Naive B cell (primary cell): ENCODE data around the gene TRERF1. TPM values are rescaled to one million over a fixed set of nuclear protein-coding genes. Genes with fewer than 3 reads are reported as not detected.
A peak's percentile ranks its signal among the peaks of the same experiment; 100 is the strongest.

Experiments used
- ATAC-seq, 2 donors: fragments of 150-1000 bp; cut with Tn5 transposase; 2 replicates each; pipeline ENCODE4 v1.10.0; 2021; ENCODE audit warnings: low read depth in 2 of 2, mild to moderate bottlenecking in 2 of 2, moderate library complexity in 2 of 2
- DNase-seq: peaks from one replicate; pipeline ENCODE4 v3.0.0; 2022
- H3K27ac Mint-ChIP-seq, 6 donors: one replicate each; pipeline ENCODE4 v1.8.0; 2020 to 2022; ENCODE audit warnings: mild to moderate bottlenecking in 6 of 6, mixed read lengths in 6 of 6, moderate library complexity in 5 of 6, inconsistent platforms in 2 of 6
- H3K27me3 Mint-ChIP-seq, 3 donors: one replicate each; pipeline ENCODE4 v1.8.0; 2021 to 2022; ENCODE audit warnings: mixed read lengths in 3 of 3, mild to moderate bottlenecking in 1 of 3
- H3K36me3 Mint-ChIP-seq, 2 donors: one replicate each; pipeline ENCODE4 v1.8.0; 2020 to 2022; ENCODE audit warnings: mixed read lengths in 2 of 2, inconsistent platforms in 1 of 2, mild to moderate bottlenecking in 1 of 2
- H3K4me1 Mint-ChIP-seq, 3 donors: one replicate each; pipeline ENCODE4 v1.8.0; 2020 to 2022; ENCODE audit warnings: mixed read lengths in 3 of 3, inconsistent platforms in 1 of 3, mild to moderate bottlenecking in 1 of 3, moderate library complexity in 1 of 3
- H3K4me3 Mint-ChIP-seq, 8 donors: one replicate each; pipeline ENCODE4 v1.8.0; 2020 to 2022; ENCODE audit warnings: mild to moderate bottlenecking in 8 of 8, mixed read lengths in 8 of 8, moderate library complexity in 8 of 8, inconsistent platforms in 2 of 8
- H3K9me3 Mint-ChIP-seq, 7 donors: one replicate each; pipeline ENCODE4 v1.8.0; 2020 to 2022; ENCODE audit warnings: mixed read lengths in 7 of 7, mild to moderate bottlenecking in 5 of 7, inconsistent platforms in 2 of 7, moderate library complexity in 1 of 7
- polyA plus RNA-seq, 6 donors: library from polyadenylated mRNA; unstranded; fragments of 300-500 nt; fragmentation: Illumina TruSeq; gene quantifications; one replicate each; pipeline ENCODE4 v1.2.3, GENCODE V29; 2021; ENCODE audit warnings: low read depth in 6 of 6

The TRERF1 gene
- polyA plus RNA-seq, 6 donors from 2014 or later: 0.07 to 0.13 (median 0.08) TPM; not detected in 3

DNA sequence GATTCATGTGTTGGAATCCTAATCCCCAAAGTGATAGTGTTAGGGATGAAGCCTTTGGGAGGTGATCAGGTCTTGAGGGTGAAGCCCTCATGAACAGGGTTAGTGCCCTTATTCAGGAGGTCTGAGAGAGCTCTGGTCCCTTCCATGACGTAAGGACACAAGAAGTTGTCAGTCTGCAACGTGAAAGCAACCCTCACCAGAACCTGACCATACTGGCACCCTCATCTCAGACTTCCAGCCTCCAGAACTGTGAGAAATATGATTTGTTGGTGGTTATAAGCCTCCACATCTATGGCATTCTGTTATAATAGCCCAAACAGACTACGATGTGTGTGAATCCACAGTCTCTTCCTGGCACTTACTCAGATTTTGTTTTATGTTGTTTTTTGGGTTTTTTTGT is 90.7 kb downstream of the TRERF1 start:
- Mint-ChIP-seq H3K36me3 (no peaks in the 10 kb centered on the region), H3K27me3 (peaks cover 0 to 11% (median 0%) of the 10 kb centered on the region in 3 donors), H3K27ac (peak overlapping the region in 1 of 6 donors; percentile 39), H3K9me3 (peaks cover 0 to 4% (median 2%) of the 10 kb centered on the region in 7 donors), H3K4me1 (no peaks in the 10 kb centered on the region), H3K4me3 (peak overlapping the region in 1 of 8 donors; percentile 29)
- DNase-seq (no peak), ATAC-seq (no peak)

DNA sequence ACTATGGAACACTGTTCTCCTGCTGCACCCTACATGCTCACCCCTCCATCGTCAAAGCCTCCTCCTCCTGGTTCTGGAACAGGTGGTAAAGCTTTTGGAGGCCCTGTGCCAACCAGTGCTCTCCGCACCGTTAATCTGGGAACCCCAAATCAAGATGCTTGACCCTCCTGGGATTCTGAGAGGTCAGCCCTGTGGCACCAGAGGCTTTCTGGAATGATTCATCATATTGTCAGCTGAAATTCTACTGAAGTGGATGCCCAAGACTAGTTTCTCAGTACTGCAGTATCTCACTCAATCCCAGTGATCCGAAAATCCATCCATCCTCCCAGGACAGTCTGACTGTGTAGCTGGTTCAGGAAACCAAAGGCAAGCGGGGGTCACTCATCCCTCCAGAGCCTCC is 92.7 kb downstream of the TRERF1 start:
- Mint-ChIP-seq H3K27ac (peak overlapping the region in 1 of 6 donors; percentile 20), H3K4me1 (no peaks in the 10 kb centered on the region), H3K9me3 (peaks cover 0 to 4% (median 2%) of the 10 kb centered on the region in 7 donors), H3K4me3 (peak overlapping the region in 1 of 8 donors; percentile 41), H3K27me3 (peaks cover 0 to 5% (median 0%) of the 10 kb centered on the region in 3 donors), H3K36me3 (no peaks in the 10 kb centered on the region)
- ATAC-seq (no peak), DNase-seq (no peak)

DNA sequence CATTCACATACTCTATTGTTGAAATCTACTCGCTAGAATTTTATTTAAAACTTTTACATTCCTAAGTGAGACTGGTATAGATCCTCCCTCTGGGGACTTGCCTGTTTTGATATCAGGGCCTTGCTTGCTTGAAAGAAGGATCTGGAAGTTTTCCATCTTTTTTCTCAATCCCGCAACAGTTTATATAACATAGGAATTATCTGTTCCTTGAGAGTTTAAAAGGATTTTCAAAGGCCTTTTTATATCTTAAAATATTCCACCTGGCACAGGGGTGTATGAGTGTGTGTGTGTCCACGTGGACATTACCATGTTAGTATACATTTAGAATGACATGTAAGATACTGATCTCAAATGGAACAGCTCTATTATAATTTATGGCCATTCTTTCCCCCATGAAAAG is 96.3 kb downstream of the TRERF1 start:
- Mint-ChIP-seq H3K27ac (no peak overlapping the region), H3K9me3 (peaks cover 0 to 4% (median 0%) of the 10 kb centered on the region in 7 donors)

DNA sequence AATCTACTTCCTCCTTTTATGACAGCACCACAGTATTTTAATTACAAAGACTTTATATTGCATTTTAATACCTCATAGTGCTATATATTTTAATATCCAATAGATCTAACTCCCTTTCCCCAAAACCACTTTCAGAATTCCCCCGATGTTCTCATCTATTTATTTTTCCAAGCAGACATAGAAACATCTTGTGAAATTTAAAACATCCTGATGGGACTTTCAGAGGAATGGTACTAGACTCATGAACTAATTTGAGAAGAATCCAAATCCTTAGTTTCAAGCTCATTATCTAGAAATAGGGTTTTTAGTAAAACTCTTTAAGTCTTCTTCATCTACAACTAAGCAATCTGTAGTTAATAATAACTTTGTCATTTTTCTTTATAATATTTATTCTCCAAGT is 97.0 kb downstream of the TRERF1 start:
- peaks cover 0 to 4% (median 0%) of the 10 kb centered on the region in 7 donors for H3K9me3 Mint-ChIP-seq
- no peak overlapping the region for H3K27ac Mint-ChIP-seq
- DNase-seq: no peak
- ATAC-seq: no peak
- no peak overlapping the region for H3K4me3 Mint-ChIP-seq
- H3K4me1 Mint-ChIP-seq: no peaks in the 10 kb centered on the region
- H3K36me3 Mint-ChIP-seq: no peaks in the 10 kb centered on the region
- H3K27me3 Mint-ChIP-seq: no peaks in the 10 kb centered on the region

More for the DNA sequence above, 96.3 kb downstream of the TRERF1 start:
- Mint-ChIP-seq H3K36me3 (no peaks in the 10 kb centered on the region), H3K27me3 (no peaks in the 10 kb centered on the region), H3K4me1 (no peaks in the 10 kb centered on the region), H3K4me3 (no peak overlapping the region)
- DNase-seq (no peak), ATAC-seq (no peak)

DNA sequence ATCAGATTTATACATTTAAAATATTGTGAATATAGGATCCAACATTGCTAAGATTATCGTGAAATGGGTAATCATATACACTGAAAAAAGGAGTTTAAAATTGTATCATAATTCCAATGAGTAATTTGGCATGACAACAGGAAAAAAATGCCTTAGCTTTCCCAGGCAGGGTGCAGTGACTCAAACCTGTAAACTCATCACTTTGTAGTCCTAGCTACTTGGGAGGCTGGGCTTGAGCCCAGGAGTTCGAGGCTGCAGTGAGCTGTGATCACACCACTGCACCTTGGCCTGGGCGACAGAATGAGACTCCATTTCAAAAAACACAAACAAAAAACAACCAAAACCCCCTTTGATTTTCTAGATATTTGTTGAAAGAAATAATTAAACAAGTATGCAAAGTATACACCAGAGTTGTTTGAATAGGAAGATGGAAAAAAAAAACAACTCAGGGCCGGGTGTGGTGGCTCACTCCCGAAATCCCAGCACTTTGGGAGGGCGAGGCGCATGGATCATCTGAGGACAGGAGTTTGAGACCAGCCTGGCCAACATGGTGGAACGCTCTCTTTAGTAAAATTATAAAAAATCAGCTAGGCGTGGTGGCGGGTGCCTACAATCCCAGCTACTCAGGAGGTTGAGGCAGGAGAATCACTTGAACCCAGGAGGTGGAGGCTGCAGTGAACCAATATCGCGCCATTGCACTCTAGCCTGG is 98.7 kb downstream of the TRERF1 start:
- Mint-ChIP-seq H3K9me3 (peaks cover 0 to 4% (median 0%) of the 10 kb centered on the region in 7 donors), H3K36me3 (no peaks in the 10 kb centered on the region)

DNA sequence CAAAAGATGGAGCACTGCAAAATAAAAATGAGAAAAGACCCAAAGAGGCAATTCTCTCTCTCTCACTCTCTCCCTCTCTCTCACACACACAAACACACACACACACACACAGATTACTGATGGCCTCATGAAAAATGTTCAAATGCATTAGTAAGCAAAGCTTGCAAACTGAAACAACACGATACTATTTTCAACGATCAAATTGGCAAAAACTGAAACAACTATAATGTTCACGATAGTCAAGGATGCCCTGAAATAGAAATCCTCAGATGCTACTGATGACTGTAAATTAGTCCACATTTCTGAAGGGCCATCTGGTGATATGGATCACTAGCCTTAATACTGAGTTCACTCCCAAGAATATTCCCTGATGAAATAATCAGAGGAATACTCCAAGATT is 100.8 kb downstream of the TRERF1 start:
- H3K27me3 Mint-ChIP-seq: no peaks in the 10 kb centered on the region
- no peak overlapping the region for H3K27ac Mint-ChIP-seq
- H3K4me1 Mint-ChIP-seq: no peaks in the 10 kb centered on the region
- no peak overlapping the region for H3K4me3 Mint-ChIP-seq
- DNase-seq: no peak
- no peaks in the 10 kb centered on the region for H3K36me3 Mint-ChIP-seq
- H3K9me3 Mint-ChIP-seq: no peaks in the 10 kb centered on the region
- no peak for ATAC-seq

More for the DNA sequence above, 98.7 kb downstream of the TRERF1 start:
- ATAC-seq (no peak), DNase-seq (no peak)
- no peaks in the 10 kb centered on the region for H3K4me1 Mint-ChIP-seq
- H3K27me3 Mint-ChIP-seq: no peaks in the 10 kb centered on the region
- H3K4me3 Mint-ChIP-seq: no peak overlapping the region
- peak overlapping the region in 1 of 6 donors; percentile 71 for H3K27ac Mint-ChIP-seq

DNA sequence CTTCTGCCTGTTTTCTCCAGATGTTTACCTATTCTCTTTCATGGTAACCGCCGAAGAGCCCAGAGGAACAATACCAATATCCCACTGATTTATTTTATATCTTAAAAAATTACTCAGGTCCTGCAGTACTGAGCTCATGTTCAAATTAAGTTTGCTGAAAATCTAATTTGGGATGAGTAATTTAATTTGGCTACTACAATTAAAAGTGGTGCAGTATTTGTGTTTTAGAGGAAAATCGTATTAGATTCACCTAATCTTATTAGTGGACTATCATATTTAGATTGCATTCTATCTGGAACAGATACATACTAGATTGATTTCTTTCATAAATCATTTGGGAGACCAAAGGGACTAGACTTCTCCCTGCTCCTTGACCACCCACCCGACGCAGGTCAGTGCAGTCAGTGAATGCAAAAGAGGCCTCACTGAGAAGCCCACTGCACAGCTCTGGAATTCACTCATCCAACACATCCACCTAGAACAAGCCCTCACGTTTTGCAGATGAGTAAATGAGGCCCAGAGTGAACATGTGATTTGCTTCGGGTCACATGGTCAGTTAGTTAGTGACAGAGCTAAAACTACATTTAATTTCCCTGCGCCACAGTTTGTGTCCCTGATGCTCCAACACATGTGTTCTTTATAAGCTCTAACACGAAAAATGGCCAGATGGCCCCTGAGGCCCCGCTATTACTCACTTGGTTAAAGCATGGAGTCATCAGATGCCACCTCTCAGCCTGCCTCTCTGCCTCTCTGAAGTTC is 101.8 kb downstream of the TRERF1 start:
- Mint-ChIP-seq H3K27ac (peak overlapping the region in 1 of 6 donors; percentile 6), H3K4me3 (no peak overlapping the region), H3K4me1 (no peaks in the 10 kb centered on the region), H3K9me3 (no peaks in the 10 kb centered on the region), H3K36me3 (no peaks in the 10 kb centered on the region), H3K27me3 (no peaks in the 10 kb centered on the region)
- DNase-seq: no peak
- ATAC-seq: no peak

DNA sequence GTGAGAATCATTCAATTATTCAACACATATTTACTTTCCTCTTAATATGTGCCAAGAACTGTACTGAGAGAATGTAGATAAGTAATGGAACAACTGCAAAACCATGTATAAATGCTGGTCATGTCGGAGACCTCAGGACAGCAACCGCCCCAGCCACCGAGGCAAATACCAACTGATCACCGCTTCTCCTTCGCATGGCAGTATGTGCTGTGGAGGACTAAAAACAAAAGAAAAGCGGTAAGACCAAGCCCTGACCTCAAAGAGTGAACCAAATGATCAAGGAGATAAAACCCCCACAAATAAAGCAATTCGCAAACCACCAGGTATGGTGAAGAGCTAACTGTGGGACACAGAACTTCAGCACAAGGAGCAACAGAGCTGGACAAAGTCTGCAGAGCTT is 104.3 kb downstream of the TRERF1 start:
- no peaks in the 10 kb centered on the region for H3K9me3 Mint-ChIP-seq
- ATAC-seq (no peak), DNase-seq (no peak)
- no peaks in the 10 kb centered on the region for H3K27me3 Mint-ChIP-seq
- H3K27ac Mint-ChIP-seq: no peak overlapping the region
- no peaks in the 10 kb centered on the region for H3K36me3 Mint-ChIP-seq
- H3K4me3 Mint-ChIP-seq: no peak overlapping the region
- H3K4me1 Mint-ChIP-seq: no peaks in the 10 kb centered on the region

DNA sequence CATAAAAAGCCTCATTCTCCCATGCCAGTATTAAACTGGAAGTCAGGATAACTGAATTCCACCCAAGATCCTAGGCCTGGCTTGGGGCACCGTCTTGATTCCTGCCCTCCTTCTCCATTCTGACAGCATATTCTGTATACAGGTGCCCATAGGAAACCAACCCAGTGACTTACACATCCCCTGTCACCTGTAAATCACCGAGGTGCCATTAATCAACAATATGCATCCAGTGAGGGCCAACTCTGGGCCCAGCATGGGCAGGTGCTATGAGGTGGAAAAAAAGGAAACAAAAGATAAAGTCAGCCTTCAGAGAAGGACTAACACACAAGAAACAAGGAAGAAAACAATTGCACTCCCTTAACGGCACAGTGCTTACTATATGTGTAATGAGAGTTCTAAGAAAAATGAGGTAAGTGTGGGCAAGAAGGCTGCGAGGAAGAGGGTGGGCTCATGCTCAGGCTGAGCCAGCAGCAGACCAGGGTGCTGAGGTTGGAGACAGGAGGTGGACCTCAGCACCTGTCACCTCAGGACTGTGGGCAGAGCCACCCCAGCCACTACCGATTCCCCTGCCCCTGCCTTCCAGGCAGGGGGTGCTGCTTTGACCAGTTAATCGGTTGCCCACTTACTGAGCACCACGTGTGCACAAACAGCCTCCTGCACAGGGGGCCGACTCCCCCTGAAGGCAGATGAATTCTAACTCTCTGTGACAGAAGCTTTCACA is 105.9 kb downstream of the TRERF1 start:
- Mint-ChIP-seq H3K27ac (peak overlapping the region in 1 of 6 donors; percentile 24), H3K9me3 (no peaks in the 10 kb centered on the region), H3K36me3 (no peaks in the 10 kb centered on the region), H3K27me3 (no peaks in the 10 kb centered on the region), H3K4me1 (no peaks in the 10 kb centered on the region), H3K4me3 (no peak overlapping the region)
- ATAC-seq (no peak), DNase-seq (no peak)

DNA sequence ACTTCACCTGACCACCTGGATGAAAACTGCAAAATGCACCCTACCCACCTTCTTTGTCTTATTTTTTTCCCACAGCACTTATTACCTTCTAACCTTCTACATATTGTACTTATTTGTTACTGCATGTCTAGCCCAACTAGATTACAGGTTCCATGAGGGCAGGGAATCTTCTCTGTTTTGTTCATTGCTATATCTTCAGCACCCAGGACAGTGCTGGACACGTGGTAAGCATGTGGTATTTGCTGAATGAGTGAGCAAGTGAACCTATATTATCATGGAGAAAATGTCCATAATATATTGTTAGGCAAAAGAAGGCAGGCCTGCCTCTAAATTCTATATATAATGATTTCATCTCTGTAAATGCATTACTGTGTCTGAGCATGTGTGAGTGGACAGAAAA is 107.0 kb downstream of the TRERF1 start:
- Mint-ChIP-seq H3K4me3 (no peak overlapping the region), H3K9me3 (no peaks in the 10 kb centered on the region), H3K36me3 (no peaks in the 10 kb centered on the region), H3K27ac (no peak overlapping the region), H3K4me1 (no peaks in the 10 kb centered on the region), H3K27me3 (no peaks in the 10 kb centered on the region)
- DNase-seq: no peak
- no peak for ATAC-seq

DNA sequence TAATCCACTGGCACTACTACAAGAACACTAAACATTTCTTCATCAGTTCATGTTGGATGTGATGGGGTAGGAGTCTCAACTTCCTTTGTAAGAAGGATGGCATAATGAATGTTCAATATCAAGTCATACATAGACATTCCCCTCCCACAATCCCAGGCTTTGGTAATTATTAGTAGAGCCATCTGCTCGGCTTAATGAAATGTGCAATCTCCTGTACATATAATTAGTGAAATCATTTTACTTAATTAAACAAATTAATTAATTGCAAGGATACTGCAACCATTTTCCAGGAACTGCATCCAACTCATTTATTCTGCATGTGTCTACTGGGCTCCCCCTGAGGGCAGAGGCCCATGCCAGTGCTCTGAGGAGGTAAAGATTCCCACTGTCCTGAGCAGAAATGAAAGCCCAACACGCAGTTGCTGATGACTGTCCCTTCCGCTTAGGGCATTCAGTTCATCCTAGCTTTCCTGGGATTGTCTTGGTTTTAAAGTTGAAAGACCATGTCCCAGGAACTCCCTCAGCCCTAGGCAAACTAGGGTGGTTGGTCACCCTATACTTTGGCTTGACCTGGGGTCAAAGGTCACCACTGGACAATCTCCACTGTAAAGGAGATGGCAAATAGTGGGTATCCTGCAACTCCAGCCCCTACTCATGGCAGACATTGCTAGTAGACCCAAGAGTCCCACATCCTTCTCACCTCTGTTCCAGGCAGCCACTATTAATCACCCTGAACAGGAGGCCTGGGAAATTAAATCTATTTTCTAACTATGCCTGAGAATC is 109.8 kb downstream of the TRERF1 start:
- Mint-ChIP-seq H3K27me3 (no peaks in the 10 kb centered on the region), H3K27ac (no peak overlapping the region), H3K4me3 (no peak overlapping the region), H3K4me1 (no peaks in the 10 kb centered on the region), H3K36me3 (no peaks in the 10 kb centered on the region), H3K9me3 (no peaks in the 10 kb centered on the region)
- ATAC-seq (no peak), DNase-seq (no peak)

DNA sequence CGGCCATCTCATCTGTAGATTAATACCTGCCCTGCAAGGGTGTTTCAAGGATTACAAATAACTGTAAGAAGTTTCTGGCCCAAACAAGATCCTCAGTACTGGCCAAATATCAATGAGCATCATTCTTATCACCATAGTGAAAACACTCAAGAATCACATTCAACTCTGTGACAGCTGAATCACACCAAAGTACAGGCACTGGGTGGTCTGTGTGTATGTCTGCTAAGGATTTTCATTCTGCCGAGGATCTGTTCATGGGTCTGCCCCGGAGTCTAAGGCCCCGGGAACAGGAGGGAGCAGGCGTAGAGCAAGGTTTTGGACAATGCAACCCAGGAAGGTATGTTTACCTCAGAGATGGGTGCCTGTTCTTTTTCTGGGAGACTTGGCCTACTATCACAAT is 110.5 kb downstream of the TRERF1 start:
- no peak overlapping the region for H3K27ac Mint-ChIP-seq
- ATAC-seq (no peak), DNase-seq (no peak)
- H3K4me1 Mint-ChIP-seq: no peaks in the 10 kb centered on the region
- H3K27me3 Mint-ChIP-seq: no peaks in the 10 kb centered on the region
- H3K36me3 Mint-ChIP-seq: no peaks in the 10 kb centered on the region
- no peaks in the 10 kb centered on the region for H3K9me3 Mint-ChIP-seq
- no peak overlapping the region for H3K4me3 Mint-ChIP-seq

DNA sequence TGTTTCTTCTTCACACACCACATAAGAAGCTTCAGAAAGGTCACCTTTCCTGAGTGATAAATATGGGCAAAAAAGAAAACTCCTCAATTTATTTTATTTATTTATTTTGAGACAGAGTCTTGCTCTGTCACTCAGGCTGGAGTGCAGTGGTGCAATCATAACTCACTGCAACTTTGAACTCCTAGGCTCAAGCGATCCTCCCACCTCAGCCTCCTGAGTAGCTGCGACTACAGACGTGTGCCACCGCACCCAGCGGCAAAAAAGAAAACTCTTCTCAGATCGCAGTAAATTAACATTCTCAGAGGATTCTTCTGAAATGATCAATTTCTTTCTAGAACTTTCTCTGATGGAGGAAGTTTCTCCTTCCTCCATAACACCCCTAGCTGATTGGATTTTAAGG is 111.2 kb downstream of the TRERF1 start:
- Mint-ChIP-seq H3K4me1 (no peaks in the 10 kb centered on the region), H3K9me3 (no peaks in the 10 kb centered on the region), H3K27ac (no peak overlapping the region)

More for the DNA sequence above, 111.2 kb downstream of the TRERF1 start:
- ATAC-seq: no peak
- DNase-seq: no peak
- Mint-ChIP-seq H3K4me3 (no peak overlapping the region), H3K27me3 (no peaks in the 10 kb centered on the region), H3K36me3 (no peaks in the 10 kb centered on the region)
